Esophagus squamous epithelium (tissue), 4 donors: ENCODE measurements around the gene ZNF470.

Experiments
- CTCF ChIP-seq, 6 experiments: fragments of 450-650 bp in 4 of 6; fragments of 200-600 bp in 2 of 6; sonication (generic) in 2 of 6; IDR thresholded peaks; one replicate each; pipeline ENCODE4 v1.5.1; 2016 to 2019; ENCODE audit warnings: antibody characterized with exemption in 6 of 6, mild to moderate bottlenecking in 4 of 6, moderate library complexity in 4 of 6
- POLR2A ChIP-seq, 4 donors: fragments of 450-650 bp; IDR thresholded peaks; one replicate each; pipeline ENCODE4 v1.6.1; 2017; ENCODE audit warnings: antibody characterized with exemption in 4 of 4, mild to moderate bottlenecking in 4 of 4, moderate library complexity in 3 of 4

GRCh38 chr19:56596676-56597075 is 29.4 kb downstream of the ZNF470 start:
- TF ChIP-seq CTCF (IDR thresholded peaks at IDR 0.05) (no peak), POLR2A (IDR thresholded peaks at IDR 0.05) (no peak)
